HepG2 (cell line): ENCODE data around the gene MRPS10. TPM values are rescaled to one million over a fixed set of nuclear protein-coding genes. Genes with fewer than 3 reads are reported as not detected.

Source experiments
- ATF7-NPFF ChIP-seq: sonication (generic); formaldehyde crosslinking; IDR thresholded peaks from 2 replicates; pipeline ENCODE4 v1.8.1; 2023; ENCODE audit warnings: mild to moderate bottlenecking, low read depth, missing genetic modification reagents, moderate library complexity
- CCAR2 ChIP-seq: fragments of 200-400 bp; formaldehyde crosslinking; optimal IDR thresholded peaks from 2 replicates; pipeline ENCODE3; 2018; ENCODE audit warnings: low read depth, mild to moderate bottlenecking, low read length, moderate library complexity
- CEBPB ChIP-seq: IDR thresholded peaks from 2 replicates; pipeline ENCODE4 v1.6.1; 2011; ENCODE audit warnings: low read depth, low read length, improper control_type of control experiment, borderline replicate concordance
- ETV5 ChIP-seq: IDR thresholded peaks from 2 replicates; pipeline ENCODE4 v1.6.1; 2018; ENCODE audit warnings: missing biosample characterization, missing genetic modification reagents, inconsistent platforms, borderline replicate concordance
- FOXK2 ChIP-seq: fragments of 450-650 bp; IDR thresholded peaks from 2 replicates; pipeline ENCODE4 v1.6.1; 2016
- HES4 ChIP-seq: sonication (generic); formaldehyde crosslinking; IDR thresholded peaks from 2 replicates; pipeline ENCODE4 v1.9.0; 2021; ENCODE audit warnings: mild to moderate bottlenecking, missing genetic modification reagents, borderline replicate concordance
- HMG20B ChIP-seq: conservative IDR thresholded peaks from 2 replicates; pipeline ENCODE4 v1.6.1; 2016; ENCODE audit warnings: missing genetic modification reagents, missing compliant biosample characterization
- HOXA5 ChIP-seq: sonication (generic); formaldehyde crosslinking; IDR thresholded peaks from 2 replicates; pipeline ENCODE4 v1.4.0; 2020; ENCODE audit warnings: missing genetic modification reagents
- KDM2A ChIP-seq: sonication (generic); formaldehyde crosslinking; IDR thresholded peaks from 2 replicates; pipeline ENCODE4 v1.4.0; 2020; ENCODE audit warnings: low read depth, missing genetic modification reagents, borderline replicate concordance
- KDM5A ChIP-seq: fragments of 200-600 bp; sonication (generic); IDR thresholded peaks from 2 replicates; pipeline ENCODE4 v1.7.0; 2018; ENCODE audit warnings: antibody characterized with exemption, mild to moderate bottlenecking, low read length, borderline replicate concordance
- NFATC3 ChIP-seq: sonication (generic); formaldehyde crosslinking; IDR thresholded peaks from 2 replicates; pipeline ENCODE4 v1.5.1; 2020; ENCODE audit warnings: mild to moderate bottlenecking, missing genetic modification reagents
- SATB2 ChIP-seq: sonication (generic); formaldehyde crosslinking; IDR thresholded peaks from 2 replicates; pipeline ENCODE4 v1.5.0; 2020; ENCODE audit warnings: missing genetic modification reagents
- SIN3B ChIP-seq: fragments of 150-350 bp; IDR thresholded peaks from 2 replicates; pipeline ENCODE4 v1.6.1; 2014; ENCODE audit warnings: low read length
- SNRNP70 ChIP-seq: fragments of 200-400 bp; formaldehyde crosslinking; IDR thresholded peaks from 2 replicates; pipeline ENCODE4 v1.6.1; 2017; ENCODE audit warnings: mild to moderate bottlenecking, low read depth, low read length, moderate library complexity
- SYNCRIP ChIP-seq: fragments of 200-400 bp; formaldehyde crosslinking; IDR thresholded peaks from 2 replicates; pipeline ENCODE4 v1.6.1; 2018; ENCODE audit warnings: mild to moderate bottlenecking, low read depth, low read length; ENCODE audit not compliant: insufficient read depth
- TAF1 ChIP-seq: sonication (generic); formaldehyde crosslinking; IDR thresholded peaks from 2 replicates; pipeline ENCODE4 v1.4.0; 2020; ENCODE audit warnings: missing genetic modification reagents
- YEATS2 ChIP-seq: sonication (generic); formaldehyde crosslinking; IDR thresholded peaks from 2 replicates; pipeline ENCODE4 v1.4.0; 2020; ENCODE audit warnings: missing genetic modification reagents, borderline replicate concordance
- ZNF264 ChIP-seq: sonication (generic); formaldehyde crosslinking; IDR thresholded peaks from 2 replicates; pipeline ENCODE4 v1.4.0; 2020; ENCODE audit warnings: missing genetic modification reagents
- ZNF652 ChIP-seq: IDR thresholded peaks from 2 replicates; pipeline ENCODE4 v1.6.1; 2016; ENCODE audit warnings: low read depth, borderline replicate concordance
- ZNF777 ChIP-seq: sonication (generic); formaldehyde crosslinking; IDR thresholded peaks from 2 replicates; pipeline ENCODE4 v1.4.0; 2020; ENCODE audit warnings: missing genetic modification reagents
- ZNF800 ChIP-seq: sonication (generic); formaldehyde crosslinking; IDR thresholded peaks from 2 replicates; pipeline ENCODE4 v1.4.0; 2020; ENCODE audit warnings: missing genetic modification reagents
- ZNF816 ChIP-seq: sonication (generic); formaldehyde crosslinking; IDR thresholded peaks from 2 replicates; pipeline ENCODE4 v1.8.0; 2022; ENCODE audit warnings: missing genetic modification reagents, mild to moderate bottlenecking, borderline replicate concordance
- ZSCAN12 ChIP-seq: sonication (generic); formaldehyde crosslinking; IDR thresholded peaks from 2 replicates; pipeline ENCODE4 v1.9.0; 2021; ENCODE audit warnings: mild to moderate bottlenecking, missing genetic modification reagents
- ZUFSP ChIP-seq: sonication (generic); formaldehyde crosslinking; IDR thresholded peaks from 2 replicates; pipeline ENCODE4 v1.9.0; 2021; ENCODE audit warnings: missing genetic modification reagents, mild to moderate bottlenecking, borderline replicate concordance
- polyA plus RNA-seq, 8 experiments: library from polyadenylated mRNA; depleted of rRNA in 3 of 8; stranded (reverse) in 7 of 8; unstranded in 1 of 8; fragments of >200 nt; fragmentation: Illumina TruSeq in 4 of 8; extraction: Trizol in 4 of 8; gene quantifications; 2 replicates each; pipeline versions ENCODE4 v1.2.1 to v1.2.3, GENCODE V29; 2011 to 2016; ENCODE audit warnings: low read depth in 4 of 8, missing spikeins in 1 of 8, mixed read lengths in 1 of 8; ENCODE audit not compliant: insufficient read depth in 1 of 8
- total RNA-seq, 5 experiments: library from RNA; depleted of rRNA; stranded (reverse); fragments of >200 nt; fragmentation: Illumina TruSeq; extraction: Trizol; gene quantifications; 2 replicates each; pipeline ENCODE4 v1.2.3, GENCODE V29; 2016; ENCODE audit warnings: low read depth in 1 of 5
- TF ChIP-seq, protein P1 (sequence below): IDR thresholded peaks from 2 replicates; pipeline ENCODE4 v1.6.1; 2016; ENCODE audit warnings: missing genetic modification reagents, missing compliant biosample characterization
- TF ChIP-seq, protein P2 (sequence below): sonication (generic); formaldehyde crosslinking; IDR thresholded peaks from 2 replicates; pipeline ENCODE4 v1.8.0; 2023; ENCODE audit warnings: mild to moderate bottlenecking, missing genetic modification reagents

Gene MRPS10
- total and polyA plus RNA-seq, 2 of the 13 experiments (the other 11 are each of a cell fraction or from before 2014, with no cell fraction given), result 31.7 to 54.6 TPM

GRCh38 chr6:42217519-42218367, at the start of gene MRPS10 (continued):
- TF ChIP-seq ZNF800 (CRISPR knock-in tag), result peak; percentile 53; the same call in 1 of the 2 replicates
- TF ChIP-seq ZSCAN12 (CRISPR knock-in tag), result no peak; the same call in 1 of the 2 replicates
- peak; percentile 98 for TF ChIP-seq YEATS2 (CRISPR knock-in tag)
- no peak for TF ChIP-seq NFATC3
- TF ChIP-seq HMG20B, result peak; percentile 55; the same call in 1 of the 2 replicates
- TF ChIP-seq FOXK2, result no peak
- no peak for TF ChIP-seq SNRNP70
- TF ChIP-seq ATF7-NPFF (CRISPR knock-in tag), result 0 out of 2 replicates have a peak, but pooled peaks have one; percentile 26
- no peak for TF ChIP-seq HES4 (CRISPR knock-in tag)
- no peak for TF ChIP-seq ZUFSP (CRISPR knock-in tag)
- no peak; the same call in 1 of the 2 replicates for TF ChIP-seq SATB2
- no peak; the same call in 1 of the 2 replicates for TF ChIP-seq ZNF816
- TF ChIP-seq ZNF777 (CRISPR knock-in tag), result no peak
- peak; percentile 99 for TF ChIP-seq TAF1 (CRISPR knock-in tag)
- peak; percentile 96 for TF ChIP-seq KDM2A (CRISPR knock-in tag)
- TF ChIP-seq, protein P1, sequence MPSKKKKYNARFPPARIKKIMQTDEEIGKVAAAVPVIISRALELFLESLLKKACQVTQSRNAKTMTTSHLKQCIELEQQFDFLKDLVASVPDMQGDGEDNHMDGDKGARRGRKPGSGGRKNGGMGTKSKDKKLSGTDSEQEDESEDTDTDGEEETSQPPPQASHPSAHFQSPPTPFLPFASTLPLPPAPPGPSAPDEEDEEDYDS (CRISPR knock-in tag), result peak; percentile 81
- TF ChIP-seq SIN3B, result peak; percentile 88
- peak; percentile 94; the same call in 1 of the 2 replicates for TF ChIP-seq HOXA5 (CRISPR knock-in tag)
- no peak for TF ChIP-seq CEBPB
- no peak for TF ChIP-seq CCAR2
- peak; percentile 96 for TF ChIP-seq KDM5A
- peak; percentile 11; the same call in 1 of the 2 replicates for TF ChIP-seq ZNF264 (CRISPR knock-in tag)
- TF ChIP-seq ZNF652 (CRISPR knock-in tag), result no peak; the same call in 1 of the 2 replicates
- no peak for TF ChIP-seq SYNCRIP
- TF ChIP-seq, protein P2, sequence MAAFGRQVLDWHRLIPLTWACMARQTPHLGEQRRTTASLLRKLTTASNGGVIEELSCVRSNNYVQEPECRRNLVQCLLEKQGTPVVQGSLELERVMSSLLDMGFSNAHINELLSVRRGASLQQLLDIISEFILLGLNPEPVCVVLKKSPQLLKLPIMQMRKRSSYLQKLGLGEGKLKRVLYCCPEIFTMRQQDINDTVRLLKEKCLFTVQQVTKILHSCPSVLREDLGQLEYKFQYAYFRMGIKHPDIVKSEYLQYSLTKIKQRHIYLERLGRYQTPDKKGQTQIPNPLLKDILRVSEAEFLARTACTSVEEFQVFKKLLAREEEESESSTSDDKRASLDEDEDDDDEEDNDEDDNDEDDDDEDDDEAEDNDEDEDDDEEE, result peak; percentile 64; the same call in 1 of the 2 replicates
- peak; percentile 75 for TF ChIP-seq ETV5 (CRISPR knock-in tag)
